Measurements from ENCODE around the gene PPP4R3B. TPM values are rescaled to one million over a fixed set of nuclear protein-coding genes. Genes with fewer than 3 reads are reported as not detected.

The PPP4R3B gene
- polyA plus RNA-seq, 1 donor (not counting 4 experiments of a cell fraction or from before 2014, with no cell fraction given) = 30.1 TPM

DNA sequence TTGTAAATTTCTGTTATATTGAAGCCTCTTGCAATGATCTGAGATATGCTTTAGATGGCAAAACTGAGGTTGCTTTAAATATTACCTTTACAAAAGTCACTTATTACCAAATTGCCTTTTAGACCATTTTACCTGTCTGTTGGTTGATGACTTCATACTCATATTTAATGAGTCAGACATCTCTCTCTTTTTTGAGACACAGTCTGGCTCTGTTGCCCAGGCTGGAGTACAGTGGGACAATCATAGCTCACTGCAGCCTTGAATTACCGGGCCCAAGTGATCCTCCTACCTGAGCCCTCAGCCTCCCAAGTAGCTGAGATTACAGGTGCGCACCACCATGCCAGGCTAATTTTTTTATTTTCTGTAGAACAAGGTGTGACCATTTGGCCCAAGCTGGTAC lies 11.5 kb upstream of the PPP4R3B start:
- H3K79me2 ChIP-seq (ENCODE audit: control insufficient read depth, insufficient read depth, low read length) = peaks cover under 1% of the 10 kb centered on the region
- no peaks in the 10 kb centered on the region for H4K20me1 ChIP-seq (ENCODE audit: control insufficient read depth, extremely low read depth, insufficient read depth, low read length)
- no peak for FAIRE-seq
- no peak overlapping the region for H3K4me3 ChIP-seq (ENCODE audit: control insufficient read depth in 2 of 3, extremely low read depth in 1 of 3, insufficient read depth in 2 of 3, low read depth in 1 of 3, low read length in 3 of 3)
- no peak for TF ChIP-seq CTCF (optimal IDR thresholded peaks at IDR 0.05 in 1 of 3, IDR thresholded peaks at IDR 0.05 in 1 of 3, conservative IDR thresholded peaks at IDR 0.05 in 1 of 3; ENCODE audit: extremely low read depth in 1 of 3, insufficient read depth in 2 of 3, low read length in 3 of 3)
- no peak for TF ChIP-seq EZH2 (IDR thresholded peaks at IDR 0.05; ENCODE audit: low read length)
- peaks cover 0 to 4% of the 10 kb centered on the region in 2 experiments for H3K36me3 ChIP-seq (ENCODE audit: control insufficient read depth in 2 of 2, extremely low read depth in 1 of 2, insufficient read depth in 2 of 2, low read length in 2 of 2)
- no peaks in the 10 kb centered on the region for H3K9me3 ChIP-seq (ENCODE audit: control insufficient read depth, low read depth, low read length)
- peaks cover 7% of the 10 kb centered on the region for H3K4me1 ChIP-seq (ENCODE audit: control insufficient read depth, extremely low read depth, insufficient read depth, low read length)
- no peak overlapping the region for H3K9ac ChIP-seq (ENCODE audit: control insufficient read depth, extremely low read depth, insufficient read depth, low read length)
- no peak overlapping the region for H3K4me2 ChIP-seq (ENCODE audit: control insufficient read depth, extremely low read depth, insufficient read depth, low read depth, low read length)
- H2AFZ ChIP-seq (ENCODE audit: control insufficient read depth, low read length) = no peak overlapping the region
- DNase-seq (ENCODE audit: low read depth, low spot score) = no peak
- no peaks in the 10 kb centered on the region for H3K27me3 ChIP-seq (ENCODE audit: control insufficient read depth, extremely low read depth, insufficient read depth, low read length)
- H3K27ac ChIP-seq (ENCODE audit: control insufficient read depth, insufficient read depth, low read length) = no peak overlapping the region
- dilution Hi-C loops (cut with MboI; ENCODE audit: extremely low pct_ligation_motif_present, low sequenced_read_pairs) = no loop called here
- H3K9me1 ChIP-seq (ENCODE audit: control insufficient read depth, extremely low read depth, insufficient read depth, low read length) = no peaks in the 10 kb centered on the region

DNA sequence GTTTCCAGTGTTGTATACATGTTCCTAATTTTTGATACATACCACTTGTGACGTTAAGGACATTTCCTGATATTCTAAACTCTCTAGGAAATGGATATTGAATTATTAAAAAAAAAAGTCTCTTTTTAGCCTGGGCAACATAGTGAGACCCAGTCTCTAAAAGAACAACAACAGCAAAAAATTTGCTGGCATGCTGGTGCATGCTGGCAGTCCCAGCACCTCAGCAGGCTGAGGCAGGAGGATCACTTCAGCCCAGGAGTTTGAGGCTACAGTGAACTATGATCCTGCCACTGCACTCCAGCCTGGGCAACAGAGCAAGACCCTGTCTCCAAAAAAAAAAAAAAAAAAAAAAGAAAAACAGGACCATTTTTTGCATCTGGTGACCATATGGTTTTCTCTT lies 10.5 kb upstream of the PPP4R3B start:
- no peak overlapping the region for H2AFZ ChIP-seq (ENCODE audit: control insufficient read depth, low read length)
- DNase-seq (ENCODE audit: low read depth, low spot score) = no peak
- H3K4me3 ChIP-seq (ENCODE audit: control insufficient read depth in 2 of 3, extremely low read depth in 1 of 3, insufficient read depth in 2 of 3, low read depth in 1 of 3, low read length in 3 of 3) = no peak overlapping the region
- FAIRE-seq = no peak
- H3K79me2 ChIP-seq (ENCODE audit: control insufficient read depth, insufficient read depth, low read length) = peaks cover 3% of the 10 kb centered on the region
- H3K27ac ChIP-seq (ENCODE audit: control insufficient read depth, insufficient read depth, low read length) = no peak overlapping the region
- no peak overlapping the region for H3K4me2 ChIP-seq (ENCODE audit: control insufficient read depth, extremely low read depth, insufficient read depth, low read depth, low read length)
- peaks cover 0 to 4% of the 10 kb centered on the region in 2 experiments for H3K36me3 ChIP-seq (ENCODE audit: control insufficient read depth in 2 of 2, extremely low read depth in 1 of 2, insufficient read depth in 2 of 2, low read length in 2 of 2)
- TF ChIP-seq CTCF (optimal IDR thresholded peaks at IDR 0.05 in 1 of 3, IDR thresholded peaks at IDR 0.05 in 1 of 3, conservative IDR thresholded peaks at IDR 0.05 in 1 of 3; ENCODE audit: extremely low read depth in 1 of 3, insufficient read depth in 2 of 3, low read length in 3 of 3) = no peak
- no peaks in the 10 kb centered on the region for H4K20me1 ChIP-seq (ENCODE audit: control insufficient read depth, extremely low read depth, insufficient read depth, low read length)
- dilution Hi-C loops (cut with MboI; ENCODE audit: extremely low pct_ligation_motif_present, low sequenced_read_pairs) = no loop called here
- H3K4me1 ChIP-seq (ENCODE audit: control insufficient read depth, extremely low read depth, insufficient read depth, low read length) = peaks cover 7% of the 10 kb centered on the region
- H3K9me3 ChIP-seq (ENCODE audit: control insufficient read depth, low read depth, low read length) = no peaks in the 10 kb centered on the region
- H3K9ac ChIP-seq (ENCODE audit: control insufficient read depth, extremely low read depth, insufficient read depth, low read length) = no peak overlapping the region
- no peaks in the 10 kb centered on the region for H3K9me1 ChIP-seq (ENCODE audit: control insufficient read depth, extremely low read depth, insufficient read depth, low read length)
- H3K27me3 ChIP-seq (ENCODE audit: control insufficient read depth, extremely low read depth, insufficient read depth, low read length) = no peaks in the 10 kb centered on the region
